OCI-LY7 (cell line): ENCODE data around the gene SERAC1. TPM values are rescaled to one million over a fixed set of nuclear protein-coding genes. Genes with fewer than 3 reads are reported as not detected.
"Not testable (repeated sequence)": the region's sequence is repeated elsewhere in the genome, so short reads cannot be mapped to it uniquely, and the experiment has no call there.

Experiments used
- BruUV-seq: library from RNA; stranded (reverse); fragments of 400-500 nt; replicated peaks from 2 replicates; lab custom pipeline; 2021; lab: Mats Ljungman, UMichigan
- CTCF ChIA-PET: fragments of 300-600 bp; sonication (Branson Sonifier 250); formaldehyde crosslinking; loops from one replicate; lab custom pipeline; 2022; ENCODE audit warnings: antibody characterized with exemption; ENCODE audit not compliant: unreplicated experiment; lab: Charles Lee
- POLR2A ChIA-PET: fragments of 300-600 bp; sonication (Branson Sonifier 250); formaldehyde crosslinking; loops from one replicate; lab custom pipeline; 2022; ENCODE audit warnings: antibody characterized with exemption; lab: Charles Lee
- DNase-seq: peaks from one replicate; pipeline ENCODE4 v3.0.0-alpha.2; 2015; ENCODE audit warnings: low spot score
- H2AFZ ChIP-seq: fragments of 200-600 bp; sonication (generic), shearing (Covaris generic); 2 replicates; pipeline ENCODE4 v1.6.1; 2014; ENCODE audit warnings: mild to moderate bottlenecking, antibody characterized with exemption, low read length, moderate library complexity
- H3K27ac ChIP-seq: fragments of 200-600 bp; sonication (generic); 2 replicates; pipeline ENCODE4 v1.5.1; 2014; ENCODE audit warnings: mixed run types, low read depth, mild to moderate bottlenecking, moderate library complexity, low read length, inconsistent platforms; ENCODE audit not compliant: poor library complexity, severe bottlenecking
- H3K36me3 ChIP-seq: fragments of 200-600 bp; sonication (generic); 2 replicates; pipeline ENCODE4 v1.6.1; 2014; ENCODE audit warnings: mild to moderate bottlenecking, antibody characterized with exemption, low read length, moderate library complexity, mixed read lengths; ENCODE audit not compliant: insufficient read depth
- H3K4me1 ChIP-seq: fragments of 200-600 bp; sonication (generic); 2 replicates; pipeline ENCODE4 v1.5.1; 2014; ENCODE audit warnings: mild to moderate bottlenecking, low read length; ENCODE audit not compliant: insufficient read depth, poor library complexity, severe bottlenecking
- H3K4me2 ChIP-seq: fragments of 200-600 bp; sonication (generic); 2 replicates; pipeline ENCODE4 v1.6.1; 2014; ENCODE audit warnings: mild to moderate bottlenecking, low read length
- H3K4me3 ChIP-seq: fragments of 200-600 bp; sonication (generic); 2 replicates; pipeline ENCODE4 v1.5.1; 2014; ENCODE audit warnings: mild to moderate bottlenecking, low read depth, low read length; ENCODE audit not compliant: poor library complexity, severe bottlenecking
- H3K79me2 ChIP-seq: fragments of 200-600 bp; sonication (generic); 2 replicates; pipeline ENCODE4 v1.6.1; 2016; ENCODE audit warnings: low read depth, mild to moderate bottlenecking, low read length, moderate library complexity, mixed read lengths; ENCODE audit not compliant: insufficient read depth
- H3K9me2 ChIP-seq: fragments of 200-600 bp; sonication (generic); 2 replicates; pipeline ENCODE4 v1.6.1; 2016; ENCODE audit warnings: mild to moderate bottlenecking, low read length, mixed read lengths; ENCODE audit not compliant: insufficient read depth
- H3K9me3 ChIP-seq: fragments of 200-600 bp; sonication (generic); 2 replicates; pipeline ENCODE4 v1.6.1; 2014; ENCODE audit warnings: mild to moderate bottlenecking, mixed run types, low read length, mixed read lengths
- H4K20me1 ChIP-seq: fragments of 200-600 bp; sonication (generic); 2 replicates; pipeline ENCODE4 v1.6.1; 2014; ENCODE audit warnings: mild to moderate bottlenecking, antibody characterized with exemption, low read length, moderate library complexity, mixed read lengths; ENCODE audit not compliant: insufficient read depth
- CTCF ChIP-seq: fragments of 200-600 bp; sonication (generic); conservative IDR thresholded peaks from 2 replicates; pipeline ENCODE4 v1.5.1; 2014; ENCODE audit warnings: mild to moderate bottlenecking, antibody characterized with exemption, low read length, moderate library complexity, mixed read lengths
- EZH2phosphoT487 ChIP-seq: fragments of 200-600 bp; sonication (generic); IDR thresholded peaks from 2 replicates; pipeline ENCODE4 v1.6.1; 2018; ENCODE audit warnings: low read depth, borderline replicate concordance, mild to moderate bottlenecking, mixed run types, antibody characterized with exemption, low read length, moderate library complexity, mixed read lengths
- intact Hi-C: fragments of 100-400 bp; cut with micrococcal nuclease; formaldehyde crosslinking; loops from one replicate; pipeline ENCODE4 v1.10.0; 2022; ENCODE audit not compliant: unreplicated experiment
- total RNA-seq, 2 experiments: library from RNA; depleted of rRNA in 1 of 2; stranded (reverse); fragments of >200 nt in 1 of 2; shearing (Covaris generic) in 1 of 2; gene quantifications; 2 replicates each; pipeline ENCODE4 v1.2.3, GENCODE V29; 2014 to 2022

Gene SERAC1
- total RNA-seq, 2 experiments from 2014 or later, result 3.0 to 6.9 TPM

GRCh38 chr6:158184608-158185007 is 16.5 kb upstream of the SERAC1 start:
- TF ChIP-seq EZH2phosphoT487 (no peak), CTCF (no peak)
- Histone ChIP-seq H3K4me2 (no peak overlapping the region), H3K9me3 (no peaks in the 10 kb centered on the region), H3K36me3 (no peaks in the 10 kb centered on the region; the same call in 1 of the 2 replicates), H3K9me2 (no peaks in the 10 kb centered on the region), H3K4me3 (no peak overlapping the region), H2AFZ (no peak overlapping the region), H3K4me1 (no peaks in the 10 kb centered on the region), H3K79me2 (no peaks in the 10 kb centered on the region), H4K20me1 (no peaks in the 10 kb centered on the region), H3K27ac (no peak overlapping the region)
- ChIA-PET POLR2A (interaction anchor here (0.7 kb wide), 1 partner anchor 190 kb away, joined by 3 read pairs; no protein-coding TSS in a partner anchor), CTCF (no interaction called here)
- BruUV-seq, result no TSS peak
- DNase-seq, result no peak
- intact Hi-C loops, result no loop called here

- H3K9me2 ChIP-seq, H2AFZ ChIP-seq, CTCF ChIA-PET, POLR2A ChIA-PET, H3K79me2 ChIP-seq, H3K4me1 ChIP-seq, H4K20me1 ChIP-seq, H3K4me2 ChIP-seq, H3K27ac ChIP-seq, H3K9me3 ChIP-seq, intact Hi-C loops, H3K4me3 ChIP-seq, DNase-seq, H3K36me3 ChIP-seq, BruUV-seq: not testable (repeated sequence)
Measured at GRCh38 chr6:158183174-158183972, 15.3 kb upstream of the SERAC1 start.

GRCh38 chr6:158177712-158178111 is 9.7 kb upstream of the SERAC1 start:
- H3K27ac ChIP-seq, H4K20me1 ChIP-seq, H3K4me2 ChIP-seq, H2AFZ ChIP-seq, H3K4me3 ChIP-seq, BruUV-seq, DNase-seq, H3K9me3 ChIP-seq, H3K9me2 ChIP-seq, H3K36me3 ChIP-seq, H3K79me2 ChIP-seq, CTCF ChIA-PET, intact Hi-C loops, H3K4me1 ChIP-seq: not testable (repeated sequence)
- POLR2A ChIA-PET, result interaction anchor here (0.6 kb wide), 1 partner anchor 21 kb away, joined by 5 read pairs; no protein-coding TSS in a partner anchor
